ENCODE data around the gene ITGAL.

Gene ITGAL

GRCh38 chr16:30430428-30430970 is 42.0 kb upstream of the ITGAL start:
- Histone ChIP-seq H3K79me2 (ENCODE audit: low read length) (peaks cover 40% of the 10 kb centered on the region), H3K27me3 (ENCODE audit: low read depth, low read length) (no peaks in the 10 kb centered on the region), H2AFZ (ENCODE audit: low read depth, low read length) (peak overlapping the region; percentile 89), H4K20me1 (ENCODE audit: insufficient read depth, low read length) (no peaks in the 10 kb centered on the region), H3K9me3 (ENCODE audit: insufficient read depth, low read length) (no peaks in the 10 kb centered on the region), H3K9ac (ENCODE audit: low read length) (peak overlapping the region; percentile 58), H3K4me3 (ENCODE audit: low read length) (peak overlapping the region; percentile 66), H3K36me3 (replicated peaks; ENCODE audit: low read depth, low read length) (peaks cover 14% of the 10 kb centered on the region), H3K4me2 (ENCODE audit: low read length) (peak overlapping the region; percentile 73), H3K27ac (ENCODE audit: low read length) (peak overlapping the region; percentile 59), H3K4me1 (ENCODE audit: low read length) (peaks cover 13% of the 10 kb centered on the region)
- TF ChIP-seq CTCF (IDR thresholded peaks at IDR 0.05; ENCODE audit: low read depth, low read length) = peak; percentile 50
- TF ChIP-seq EZH2phosphoT487 (IDR thresholded peaks at IDR 0.05; ENCODE audit: low read depth) = no peak

GRCh38 chr16:30434852-30435251 is 37.7 kb upstream of the ITGAL start:
- Histone ChIP-seq H3K9ac (ENCODE audit: low read length) (no peak overlapping the region), H3K9me3 (ENCODE audit: insufficient read depth, low read length) (no peaks in the 10 kb centered on the region), H3K27ac (ENCODE audit: low read length) (no peak overlapping the region), H3K79me2 (ENCODE audit: low read length) (peaks cover under 1% of the 10 kb centered on the region; the same call in 1 of the 2 replicates), H3K27me3 (ENCODE audit: low read depth, low read length) (no peaks in the 10 kb centered on the region), H4K20me1 (ENCODE audit: insufficient read depth, low read length) (no peaks in the 10 kb centered on the region), H3K4me1 (ENCODE audit: low read length) (peaks cover 8% of the 10 kb centered on the region), H3K36me3 (replicated peaks; ENCODE audit: low read depth, low read length) (no peaks in the 10 kb centered on the region), H3K4me2 (ENCODE audit: low read length) (no peak overlapping the region), H3K4me3 (ENCODE audit: low read length) (no peak overlapping the region), H2AFZ (ENCODE audit: low read depth, low read length) (no peak overlapping the region)
- TF ChIP-seq EZH2phosphoT487 (IDR thresholded peaks at IDR 0.05; ENCODE audit: low read depth) (no peak), CTCF (IDR thresholded peaks at IDR 0.05; ENCODE audit: low read depth, low read length) (no peak)

GRCh38 chr16:30437511-30438046 is 35.0 kb upstream of the ITGAL start:
- Histone ChIP-seq H3K4me3 (ENCODE audit: low read length) (no peak overlapping the region), H3K79me2 (ENCODE audit: low read length) (no peaks in the 10 kb centered on the region), H3K36me3 (replicated peaks; ENCODE audit: low read depth, low read length) (no peaks in the 10 kb centered on the region), H3K4me2 (ENCODE audit: low read length) (no peak overlapping the region), H4K20me1 (ENCODE audit: insufficient read depth, low read length) (no peaks in the 10 kb centered on the region), H3K9ac (ENCODE audit: low read length) (no peak overlapping the region), H3K27me3 (ENCODE audit: low read depth, low read length) (no peaks in the 10 kb centered on the region), H3K9me3 (ENCODE audit: insufficient read depth, low read length) (no peaks in the 10 kb centered on the region), H3K4me1 (ENCODE audit: low read length) (peaks cover 6% of the 10 kb centered on the region; the same call in 1 of the 2 replicates), H3K27ac (ENCODE audit: low read length) (no peak overlapping the region), H2AFZ (ENCODE audit: low read depth, low read length) (no peak overlapping the region)
- TF ChIP-seq EZH2phosphoT487 (IDR thresholded peaks at IDR 0.05; ENCODE audit: low read depth) = no peak
- TF ChIP-seq CTCF (IDR thresholded peaks at IDR 0.05; ENCODE audit: low read depth, low read length) = no peak

- H3K27me3 ChIP-seq (ENCODE audit: low read depth, low read length) = no peaks in the 10 kb centered on the region
- H3K79me2 ChIP-seq (ENCODE audit: low read length) = peaks cover under 1% of the 10 kb centered on the region; the same call in 1 of the 2 replicates
- no peaks in the 10 kb centered on the region for H3K9me3 ChIP-seq (ENCODE audit: insufficient read depth, low read length)
- no peak overlapping the region for H3K4me3 ChIP-seq (ENCODE audit: low read length)
- no peak overlapping the region for H3K4me2 ChIP-seq (ENCODE audit: low read length)
- H3K9ac ChIP-seq (ENCODE audit: low read length) = no peak overlapping the region
- H3K27ac ChIP-seq (ENCODE audit: low read length) = no peak overlapping the region
- H4K20me1 ChIP-seq (ENCODE audit: insufficient read depth, low read length) = no peaks in the 10 kb centered on the region
- H2AFZ ChIP-seq (ENCODE audit: low read depth, low read length) = no peak overlapping the region
- peaks cover 6% of the 10 kb centered on the region; the same call in 1 of the 2 replicates for H3K4me1 ChIP-seq (ENCODE audit: low read length)
- TF ChIP-seq CTCF (IDR thresholded peaks at IDR 0.05; ENCODE audit: low read depth, low read length) = no peak
- H3K36me3 ChIP-seq (replicated peaks; ENCODE audit: low read depth, low read length) = peaks cover 9% of the 10 kb centered on the region
Measured at GRCh38 chr16:30438835-30439234, 33.7 kb upstream of the ITGAL start.

Measured in OCI-LY3 (cell line).